SH-SY5Y (cell line): ENCODE data around the gene MGST3.

Experiments used
- GATA2 ChIP-seq: IDR thresholded peaks from 2 replicates; pipeline ENCODE4 v1.6.1; 2011; ENCODE audit warnings: mild to moderate bottlenecking, low read depth, low read length
- GATA3 ChIP-seq: IDR thresholded peaks from 2 replicates; pipeline ENCODE4 v1.6.1; 2011; ENCODE audit warnings: low read depth, mild to moderate bottlenecking, low read length, moderate library complexity

The MGST3 gene

GRCh38 chr1:165639821-165640623 is 9.0 kb downstream of the MGST3 start:
- no peak for TF ChIP-seq GATA2
- no peak for TF ChIP-seq GATA3

DNA sequence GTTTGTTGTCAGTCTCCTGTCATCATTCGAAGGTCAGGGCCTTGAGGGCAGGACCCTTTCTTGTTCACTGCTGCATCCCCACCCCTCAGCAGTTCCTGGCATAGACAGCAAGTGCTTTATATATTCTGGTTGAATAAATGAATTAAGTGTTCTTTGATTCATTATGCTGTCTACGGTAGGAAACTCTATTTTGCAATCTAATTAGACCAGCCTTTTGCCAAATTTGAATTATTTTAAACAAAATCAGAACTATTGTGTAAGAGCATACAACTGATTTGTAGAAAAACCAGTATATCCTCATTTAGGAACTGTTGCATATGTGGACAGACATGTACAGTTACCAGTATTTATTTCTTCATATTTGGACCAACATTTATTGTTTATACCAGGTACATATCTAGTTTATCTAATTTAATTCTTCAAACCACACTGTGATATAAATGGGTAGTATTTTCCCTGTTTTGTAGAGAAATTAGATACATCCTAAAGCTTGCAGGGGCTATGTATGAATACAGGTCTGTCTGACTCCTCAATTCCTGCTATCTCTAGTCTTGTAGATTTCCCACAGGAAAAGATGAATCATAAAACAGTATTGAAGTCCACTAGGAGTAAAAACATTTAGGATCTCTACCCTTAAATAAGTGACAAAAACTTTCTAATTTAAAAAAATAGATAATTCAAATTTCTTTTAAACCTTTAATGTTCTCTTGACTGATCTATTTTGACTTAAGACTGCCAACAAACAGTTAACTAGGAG is 10.4 kb downstream of the MGST3 start:
- TF ChIP-seq GATA2 (no peak), GATA3 (no peak)

GRCh38 chr1:165644064-165644735 is 13.2 kb downstream of the MGST3 start:
- TF ChIP-seq GATA3 (no peak), GATA2 (no peak)

- TF ChIP-seq GATA2 = no peak
Observed at GRCh38 chr1:165645654-165646366, 14.8 kb downstream of the MGST3 start.

- TF ChIP-seq GATA2 = no peak
- no peak for TF ChIP-seq GATA3
Observed at GRCh38 chr1:165647517-165647916, 16.5 kb downstream of the MGST3 start.

DNA sequence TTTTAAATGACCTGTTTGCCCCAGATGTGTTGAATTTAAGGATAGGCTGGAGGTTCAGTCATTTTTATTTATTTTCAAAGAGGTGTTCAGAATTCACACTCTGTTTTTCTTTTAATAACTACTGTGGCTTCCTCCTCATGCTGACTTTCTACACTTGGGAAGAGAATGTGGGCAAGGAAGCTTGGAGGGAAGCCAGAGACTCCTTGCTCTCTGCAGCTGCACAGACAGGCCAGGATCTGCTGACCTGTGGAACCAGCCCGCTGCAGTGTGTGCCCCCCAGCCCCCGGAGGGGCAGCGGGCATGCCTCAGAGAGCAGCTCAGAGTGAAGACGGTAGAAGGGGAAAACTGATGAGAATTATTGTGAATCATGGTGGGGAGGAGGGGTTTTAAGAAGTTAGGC is 16.9 kb downstream of the MGST3 start:
- no peak for TF ChIP-seq GATA2
- no peak for TF ChIP-seq GATA3

DNA sequence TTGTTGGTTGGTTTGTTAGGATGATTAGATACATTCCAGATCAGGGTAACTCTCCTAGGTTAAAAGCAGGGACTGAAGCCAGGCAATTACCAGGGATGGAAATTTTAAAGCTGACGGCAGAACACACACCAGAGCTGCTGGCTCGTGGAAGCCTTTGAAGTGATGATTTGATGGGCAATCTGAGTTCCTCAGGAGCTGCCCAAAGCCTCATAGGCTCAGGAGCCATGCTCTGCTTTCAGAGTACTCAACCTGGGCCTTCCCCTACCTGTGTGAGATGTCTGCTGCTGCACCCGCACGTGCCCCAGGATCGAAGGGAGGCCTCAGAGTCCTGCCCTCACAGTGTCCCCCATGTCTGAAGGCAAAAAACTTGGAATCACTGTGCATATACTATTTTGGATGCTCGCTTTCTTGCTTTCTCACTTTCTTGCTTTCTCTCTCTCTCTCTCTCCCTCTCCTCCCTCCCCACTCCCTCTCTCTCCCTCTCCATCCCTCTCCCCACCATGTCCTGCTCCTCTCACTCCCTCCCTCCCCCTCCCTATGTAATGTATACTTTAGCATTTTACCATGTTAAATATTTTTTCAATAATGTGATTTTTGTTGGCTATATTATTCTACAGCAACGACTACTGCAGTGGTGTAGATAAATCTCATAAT is 18.0 kb downstream of the MGST3 start:
- TF ChIP-seq GATA3 = no peak
- TF ChIP-seq GATA2 = no peak

GRCh38 chr1:165650981-165651625 is 20.1 kb downstream of the MGST3 start:
- TF ChIP-seq GATA3 = no peak
- no peak for TF ChIP-seq GATA2

DNA sequence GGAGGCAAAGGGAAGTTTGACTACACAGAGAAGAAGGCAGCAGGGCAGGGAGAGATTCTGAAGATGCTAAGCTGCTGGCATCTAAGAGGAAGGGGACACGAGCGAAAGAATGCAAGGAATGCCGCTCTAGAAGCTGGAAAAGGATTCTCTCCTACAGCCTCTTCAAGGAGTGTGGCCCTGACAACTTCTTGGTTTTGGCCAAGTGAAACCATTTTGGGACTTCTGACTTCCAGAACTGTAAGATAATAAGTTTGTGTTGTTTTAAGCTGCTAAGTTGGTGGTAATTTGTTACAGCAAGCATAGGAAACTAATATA is 28.5 kb downstream of the MGST3 start:
- TF ChIP-seq GATA3 (no peak), GATA2 (no peak)

- no peak for TF ChIP-seq GATA3
- peak; percentile 61; the same call in 1 of the 2 replicates for TF ChIP-seq GATA2
Observed at GRCh38 chr1:165661703-165662102, 30.7 kb downstream of the MGST3 start.

GRCh38 chr1:165662186-165662585 is 31.2 kb downstream of the MGST3 start:
- TF ChIP-seq GATA2 (no peak), GATA3 (no peak)

- TF ChIP-seq GATA2 = no peak
- no peak for TF ChIP-seq GATA3
Observed at GRCh38 chr1:165666152-165666825, 35.3 kb downstream of the MGST3 start.

- TF ChIP-seq GATA2 = no peak
- no peak for TF ChIP-seq GATA3
Observed at GRCh38 chr1:165668184-165668583, 37.1 kb downstream of the MGST3 start.

- no peak for TF ChIP-seq GATA2
- TF ChIP-seq GATA3 = no peak
Observed at GRCh38 chr1:165671526-165671925, 40.5 kb downstream of the MGST3 start.
